Neural cell (in vitro differentiated cells): ENCODE measurements around the gene ERC2. TPM values are rescaled to one million over a fixed set of nuclear protein-coding genes. Genes with fewer than 3 reads are reported as not detected.

ENCODE experiments used
- H2AFZ ChIP-seq: fragments of 200-600, 300-800 bp; sonication (generic), shearing (Covaris generic); 2 replicates; pipeline ENCODE4 v1.6.0; 2014; ENCODE audit warnings: low read depth, mild to moderate bottlenecking, antibody characterized with exemption, low read length, moderate library complexity
- H3F3A ChIP-seq: fragments of 200-600 bp; shearing (Covaris generic); 2 replicates; pipeline ENCODE4 v1.6.1; 2016; ENCODE audit warnings: mild to moderate bottlenecking, moderate library complexity, mixed read lengths, antibody characterized with exemption, low read length; ENCODE audit not compliant: insufficient read depth, poor library complexity, severe bottlenecking
- H3K27ac ChIP-seq: fragments of 200-600, 300-800 bp; sonication (generic), shearing (Covaris generic); 2 replicates; pipeline ENCODE4 v1.5.1; 2014; ENCODE audit warnings: mild to moderate bottlenecking, low read length, moderate library complexity
- H3K27me3 ChIP-seq: fragments of 300-800, 200-600 bp; sonication (generic), shearing (Covaris generic); 2 replicates; pipeline ENCODE4 v1.6.0; 2014; ENCODE audit warnings: mild to moderate bottlenecking, low read depth, low read length, moderate library complexity; ENCODE audit not compliant: insufficient read depth
- H3K36me3 ChIP-seq: fragments of 300-800, 200-600 bp; sonication (generic), shearing (Covaris generic); 2 replicates; pipeline ENCODE4 v1.5.1; 2014; ENCODE audit warnings: mild to moderate bottlenecking, antibody characterized with exemption, low read length, moderate library complexity; ENCODE audit not compliant: insufficient read depth
- H3K4me2 ChIP-seq: fragments of 300-800, 200-600 bp; sonication (generic), shearing (Covaris generic); 2 replicates; pipeline ENCODE4 v1.6.0; 2014; ENCODE audit warnings: mild to moderate bottlenecking, low read length
- H3K4me3 ChIP-seq: fragments of 300-800, 200-600 bp; sonication (generic), shearing (Covaris generic); 2 replicates; pipeline ENCODE4 v1.5.1; 2014; ENCODE audit warnings: mild to moderate bottlenecking, low read length, moderate library complexity
- H3K79me2 ChIP-seq: fragments of 200-600 bp; shearing (Covaris generic); replicated peaks from 2 replicates; pipeline ENCODE4 v1.6.0; 2014; ENCODE audit warnings: mild to moderate bottlenecking, low read length, moderate library complexity; ENCODE audit not compliant: insufficient read depth
- H3K9ac ChIP-seq: fragments of 300-800, 200-600 bp; sonication (generic), shearing (Covaris generic); 2 replicates; pipeline ENCODE4 v1.6.1; 2016; ENCODE audit warnings: mild to moderate bottlenecking, low read length, mixed read lengths
- H3K9me2 ChIP-seq: fragments of 200-600 bp; shearing (Covaris generic); 2 replicates; pipeline ENCODE4 v1.6.1; 2016; ENCODE audit warnings: mild to moderate bottlenecking, low read length, mixed read lengths; ENCODE audit not compliant: insufficient read depth
- H3K9me3 ChIP-seq: fragments of 200-600, 300-800 bp; sonication (generic), shearing (Covaris generic); 2 replicates; pipeline ENCODE4 v1.6.1; 2016; ENCODE audit warnings: mild to moderate bottlenecking, mixed run types, low read length, moderate library complexity, mixed read lengths
- H4K20me1 ChIP-seq: fragments of 200-600 bp; shearing (Covaris generic); 2 replicates; pipeline ENCODE4 v1.6.1; 2016; ENCODE audit warnings: mild to moderate bottlenecking, mixed run types; ENCODE audit not compliant: insufficient read depth
- CTCF ChIP-seq: fragments of 450-650 bp; IDR thresholded peaks from 2 replicates; pipeline ENCODE4 v1.5.1; 2014; ENCODE audit warnings: antibody characterized with exemption, mild to moderate bottlenecking, moderate library complexity; ENCODE audit not compliant: poor library complexity, severe bottlenecking
- EP300 ChIP-seq: fragments of 450-650 bp; conservative IDR thresholded peaks from 2 replicates; pipeline ENCODE4 v1.6.1; 2014; ENCODE audit warnings: antibody characterized with exemption, mild to moderate bottlenecking, moderate library complexity; ENCODE audit not compliant: poor library complexity, severe bottlenecking
- EZH2 ChIP-seq: fragments of 200-600, 300-800 bp; shearing (Covaris generic), sonication (generic); IDR thresholded peaks from 2 replicates; pipeline ENCODE4 v1.6.1; 2014; ENCODE audit warnings: antibody characterized with exemption, low read length, borderline replicate concordance, mild to moderate bottlenecking; ENCODE audit not compliant: insufficient read depth, poor library complexity, severe bottlenecking
- MXI1 ChIP-seq: fragments of 450-650 bp; conservative IDR thresholded peaks from 2 replicates; pipeline ENCODE4 v1.6.1; 2014; ENCODE audit warnings: antibody characterized with exemption, mild to moderate bottlenecking; ENCODE audit not compliant: poor library complexity, severe bottlenecking
- POLR2AphosphoS5 ChIP-seq: IDR thresholded peaks from 2 replicates; pipeline ENCODE4 v1.6.1; 2012
- REST ChIP-seq: IDR thresholded peaks from 2 replicates; pipeline ENCODE4 v1.6.1; 2012; ENCODE audit warnings: borderline replicate concordance
- SMC3 ChIP-seq: fragments of 450-650 bp; conservative IDR thresholded peaks from 2 replicates; pipeline ENCODE4 v1.6.1; 2014; ENCODE audit warnings: antibody characterized with exemption, mild to moderate bottlenecking, moderate library complexity; ENCODE audit not compliant: poor library complexity
- TAF1 ChIP-seq: IDR thresholded peaks from 2 replicates; pipeline ENCODE4 v1.6.1; 2012; ENCODE audit warnings: low read depth
- polyA plus RNA-seq: library from polyadenylated mRNA; depleted of rRNA; stranded (reverse); fragments of >200 nt; gene quantifications from 2 replicates; pipeline ENCODE4 v1.2.3, GENCODE V29; 2014

ERC2 gene
- polyA plus RNA-seq, 1 donor from 2014 or later: 60.4 TPM

- no peak for TF ChIP-seq REST
- Histone ChIP-seq H2AFZ (no peak overlapping the region), H3K9ac (no peak overlapping the region), H3K27me3 (no peaks in the 10 kb centered on the region), H3K79me2 (no peaks in the 10 kb centered on the region), H3K4me3 (no peak overlapping the region), H3K36me3 (no peaks in the 10 kb centered on the region), H3K4me2 (no peak overlapping the region), H3K9me3 (no peaks in the 10 kb centered on the region), H4K20me1 (no peaks in the 10 kb centered on the region), H3K9me2 (no peaks in the 10 kb centered on the region), H3F3A (no peaks in the 10 kb centered on the region), H3K27ac (no peak overlapping the region)
Measured at GRCh38 chr3:55518451-55518850, 949.8 kb downstream of the ERC2 start.

GRCh38 chr3:55516392-55517030, 951.8 kb downstream of the ERC2 start:
- Histone ChIP-seq H3K9me3 (no peaks in the 10 kb centered on the region), H3K4me3 (no peak overlapping the region), H4K20me1 (no peaks in the 10 kb centered on the region), H3K27me3 (no peaks in the 10 kb centered on the region), H3K79me2 (no peaks in the 10 kb centered on the region), H3K36me3 (no peaks in the 10 kb centered on the region), H3K27ac (no peak overlapping the region), H3K9me2 (no peaks in the 10 kb centered on the region), H3K9ac (no peak overlapping the region), H2AFZ (no peak overlapping the region), H3K4me2 (no peak overlapping the region), H3F3A (no peaks in the 10 kb centered on the region)
- TF ChIP-seq EP300 (no peak), SMC3 (no peak), TAF1 (no peak)

- no peaks in the 10 kb centered on the region for H3K79me2 ChIP-seq
- no peak overlapping the region for H3K4me2 ChIP-seq
- H3K9me2 ChIP-seq: no peaks in the 10 kb centered on the region
- no peaks in the 10 kb centered on the region for H3K36me3 ChIP-seq
- H2AFZ ChIP-seq: no peak overlapping the region
- H3K9ac ChIP-seq: no peak overlapping the region
- no peaks in the 10 kb centered on the region for H3K27me3 ChIP-seq
- TF ChIP-seq EZH2 (no peak), TAF1 (no peak), CTCF (no peak), SMC3 (no peak), MXI1 (no peak), POLR2AphosphoS5 (no peak)
- H4K20me1 ChIP-seq: no peaks in the 10 kb centered on the region
- H3K4me3 ChIP-seq: no peak overlapping the region
- no peak overlapping the region for H3K27ac ChIP-seq
- no peaks in the 10 kb centered on the region for H3F3A ChIP-seq
- H3K9me3 ChIP-seq: no peaks in the 10 kb centered on the region
Measured at GRCh38 chr3:55515550-55516246, 952.6 kb downstream of the ERC2 start.
